ENCODE data around the gene SDK1. TPM values are rescaled to one million over a fixed set of nuclear protein-coding genes. Genes with fewer than 3 reads are reported as not detected.

Gene SDK1
- total and polyA plus RNA-seq, 10 of the 15 experiments (the other 5 are each of a cell fraction or from before 2014, with no cell fraction given), result 0.14 to 0.33 TPM; not detected in 8

DNA sequence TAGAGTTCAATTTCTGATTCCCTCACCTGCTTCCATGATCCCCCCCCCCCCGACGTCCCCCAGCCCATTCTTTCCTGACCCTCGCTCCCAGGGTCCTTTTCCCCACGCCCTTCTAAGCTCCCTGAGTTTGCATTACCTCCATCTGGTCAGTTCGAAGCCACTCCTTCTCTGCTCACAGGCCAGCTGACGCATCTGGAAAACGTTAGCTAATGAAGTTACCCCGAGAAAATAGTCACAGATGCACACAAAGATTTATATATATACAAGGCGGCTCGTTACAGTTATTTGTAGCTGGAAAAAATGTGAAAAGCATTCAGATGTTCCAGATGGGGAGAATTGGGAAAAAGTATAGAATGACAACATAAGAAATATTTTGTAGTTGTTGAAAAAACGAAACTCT, 751.1 kb downstream of the SDK1 start:
- SMC1A ChIA-PET (ENCODE audit: uncharacterized antibody, unreplicated experiment), result no interaction called here
- BruUV-seq (replicated peaks), result no TSS peak
- H3K27me3 ChIP-seq (replicated peaks in 1 of 2; ENCODE audit: control insufficient read depth in 2 of 2, insufficient read depth in 2 of 2, low read length in 1 of 2), result no peaks in the 10 kb centered on the region
- FAIRE-seq (no peak), ATAC-seq (no peak), DNase-seq (ENCODE audit: low read depth, low spot score) (no peak)
- H2AFZ ChIP-seq (ENCODE audit: control insufficient read depth, low read depth, low read length), result no peak overlapping the region
- no peak overlapping the region for H3K27ac ChIP-seq (ENCODE audit: control insufficient read depth, insufficient read depth)
- no peaks in the 10 kb centered on the region for H4K20me1 ChIP-seq (ENCODE audit: control insufficient read depth, insufficient read depth)
- CTCF ChIA-PET, result no interaction called here
- RAD21 ChIA-PET (ENCODE audit: unreplicated experiment), result no interaction called here
- no peaks in the 10 kb centered on the region for H3K4me1 ChIP-seq (ENCODE audit: control insufficient read depth, insufficient read depth, low read length)
- POLR2A ChIA-PET, result no interaction called here
- intact Hi-C loops (cut with micrococcal nuclease; ENCODE audit: unreplicated experiment), result no loop called here
- no peaks in the 10 kb centered on the region; the same call in 2 of the 3 replicates for H3K9me3 ChIP-seq (replicated peaks; ENCODE audit: control insufficient read depth, insufficient read depth, low read length)
- WGBS (ENCODE audit: insufficient coverage, insufficient replicate concordance, low lambda C conversion rate, missing lambda C conversion rate), result 38% methylated on average over 11 of the region's 11 CpGs
- no peak overlapping the region for H3K4me2 ChIP-seq (ENCODE audit: control insufficient read depth, insufficient read depth)
- no peaks in the 10 kb centered on the region for H3K36me3 ChIP-seq (ENCODE audit: control insufficient read depth in 2 of 2, insufficient read depth in 2 of 2, low read length in 1 of 2)
- H3K4me3 ChIP-seq, result no peak overlapping the region
- no peak overlapping the region for H3K9ac ChIP-seq (ENCODE audit: control insufficient read depth, insufficient read depth, low read length)
- H3K79me2 ChIP-seq (ENCODE audit: control insufficient read depth, insufficient read depth, low read length), result no peaks in the 10 kb centered on the region
- in situ Hi-C loops (cut with MboI), result loop anchor here (10.0 kb wide), 1 partner anchor 63 kb away; no protein-coding TSS in a partner anchor
- TF ChIP-seq KAT2A (conservative IDR thresholded peaks at IDR 0.05; ENCODE audit: control insufficient read depth, low read depth, low read length) (no peak), ZNF274 (IDR thresholded peaks at IDR 0.05; ENCODE audit: insufficient read depth, insufficient read length) (no peak), ZBED1 (IDR thresholded peaks at IDR 0.05; ENCODE audit: borderline replicate concordance) (no peak), YY1 (IDR thresholded peaks at IDR 0.05; ENCODE audit: low read depth, low read length) (no peak), STAT3 (IDR thresholded peaks at IDR 0.05; ENCODE audit: low read depth, low read length) (no peak), EZH2 (IDR thresholded peaks at IDR 0.05; ENCODE audit: borderline replicate concordance, control insufficient read depth, low read depth, low read length) (no peak), PAX8 (IDR thresholded peaks at IDR 0.05) (no peak), USF2 (IDR thresholded peaks at IDR 0.05; ENCODE audit: borderline replicate concordance, low read depth, low read length) (no peak), POLR2AphosphoS2 (IDR thresholded peaks at IDR 0.05; ENCODE audit: low read depth, low read length) (no peak), CBFB (IDR thresholded peaks at IDR 0.05; ENCODE audit: low read depth) (no peak), IRF4 (IDR thresholded peaks at IDR 0.05; ENCODE audit: low read depth, low read length) (no peak), SIX5 (IDR thresholded peaks at IDR 0.05; ENCODE audit: low read depth, low read length, severe bottlenecking) (no peak), SMAD1 (IDR thresholded peaks at IDR 0.05; ENCODE audit: low read depth, partially characterized antibody) (no peak)
- TF ChIP-seq, protein P1, sequence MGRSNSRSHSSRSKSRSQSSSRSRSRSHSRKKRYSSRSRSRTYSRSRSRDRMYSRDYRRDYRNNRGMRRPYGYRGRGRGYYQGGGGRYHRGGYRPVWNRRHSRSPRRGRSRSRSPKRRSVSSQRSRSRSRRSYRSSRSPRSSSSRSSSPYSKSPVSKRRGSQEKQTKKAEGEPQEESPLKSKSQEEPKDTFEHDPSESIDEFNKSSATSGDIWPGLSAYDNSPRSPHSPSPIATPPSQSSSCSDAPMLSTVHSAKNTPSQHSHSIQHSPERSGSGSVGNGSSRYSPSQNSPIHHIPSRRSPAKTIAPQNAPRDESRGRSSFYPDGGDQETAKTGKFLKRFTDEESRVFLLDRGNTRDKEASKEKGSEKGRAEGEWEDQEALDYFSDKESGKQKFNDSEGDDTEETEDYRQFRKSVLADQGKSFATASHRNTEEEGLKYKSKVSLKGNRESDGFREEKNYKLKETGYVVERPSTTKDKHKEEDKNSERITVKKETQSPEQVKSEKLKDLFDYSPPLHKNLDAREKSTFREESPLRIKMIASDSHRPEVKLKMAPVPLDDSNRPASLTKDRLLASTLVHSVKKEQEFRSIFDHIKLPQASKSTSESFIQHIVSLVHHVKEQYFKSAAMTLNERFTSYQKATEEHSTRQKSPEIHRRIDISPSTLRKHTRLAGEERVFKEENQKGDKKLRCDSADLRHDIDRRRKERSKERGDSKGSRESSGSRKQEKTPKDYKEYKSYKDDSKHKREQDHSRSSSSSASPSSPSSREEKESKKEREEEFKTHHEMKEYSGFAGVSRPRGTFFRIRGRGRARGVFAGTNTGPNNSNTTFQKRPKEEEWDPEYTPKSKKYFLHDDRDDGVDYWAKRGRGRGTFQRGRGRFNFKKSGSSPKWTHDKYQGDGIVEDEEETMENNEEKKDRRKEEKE (IDR thresholded peaks at IDR 0.05), result no peak
- TF ChIP-seq, protein P2, sequence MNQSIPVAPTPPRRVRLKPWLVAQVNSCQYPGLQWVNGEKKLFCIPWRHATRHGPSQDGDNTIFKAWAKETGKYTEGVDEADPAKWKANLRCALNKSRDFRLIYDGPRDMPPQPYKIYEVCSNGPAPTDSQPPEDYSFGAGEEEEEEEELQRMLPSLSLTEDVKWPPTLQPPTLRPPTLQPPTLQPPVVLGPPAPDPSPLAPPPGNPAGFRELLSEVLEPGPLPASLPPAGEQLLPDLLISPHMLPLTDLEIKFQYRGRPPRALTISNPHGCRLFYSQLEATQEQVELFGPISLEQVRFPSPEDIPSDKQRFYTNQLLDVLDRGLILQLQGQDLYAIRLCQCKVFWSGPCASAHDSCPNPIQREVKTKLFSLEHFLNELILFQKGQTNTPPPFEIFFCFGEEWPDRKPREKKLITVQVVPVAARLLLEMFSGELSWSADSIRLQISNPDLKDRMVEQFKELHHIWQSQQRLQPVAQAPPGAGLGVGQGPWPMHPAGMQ (IDR thresholded peaks at IDR 0.05; ENCODE audit: borderline replicate concordance), result no peak

All from GM12878 (cell line).